PC-3 (cell line): ENCODE results near the gene LTBP1. TPM values are rescaled to one million over a fixed set of nuclear protein-coding genes. Genes with fewer than 3 reads are reported as not detected.

Experiments
- ATAC-seq: fragments of 200-7000 bp; cut with Tn5 transposase; 2 replicates; pipeline ENCODE4 v1.9.1; 2020; ENCODE audit warnings: mild to moderate bottlenecking, moderate library complexity
- BruUV-seq: library from RNA; stranded (reverse); fragments of 400-500 nt; replicated peaks from 2 replicates; lab custom pipeline; 2021; lab: Mats Ljungman, UMichigan
- CTCF ChIA-PET: fragments of 300-600 bp; sonication (Branson Sonifier 250); formaldehyde crosslinking; loops from one replicate; lab custom pipeline; 2022; ENCODE audit warnings: antibody characterized with exemption; lab: Charles Lee
- POLR2A ChIA-PET: fragments of 300-600 bp; sonication (Branson Sonifier 250); formaldehyde crosslinking; loops from one replicate; lab custom pipeline; 2022; ENCODE audit warnings: antibody characterized with exemption; ENCODE audit not compliant: unreplicated experiment; lab: Charles Lee
- DNase-seq: peaks from one replicate; pipeline ENCODE4 v3.0.0-alpha.2; 2015
- H2AFZ ChIP-seq: fragments of 300-600 bp; sonication (generic); 2 replicates; pipeline ENCODE4 v1.6.0; 2016; ENCODE audit warnings: antibody characterized with exemption, low read length
- H3F3A ChIP-seq: fragments of 300-600 bp; sonication (generic); one replicate; pipeline ENCODE4 v1.6.0; 2017; ENCODE audit warnings: antibody characterized with exemption, low read length, control low read depth, mild to moderate bottlenecking; ENCODE audit not compliant: unreplicated experiment
- H3K27ac ChIP-seq: fragments of 300-600 bp; sonication (generic); 2 replicates; pipeline ENCODE4 v1.5.1; 2016; ENCODE audit warnings: mild to moderate bottlenecking, low read length
- H3K27me3 ChIP-seq: fragments of 300-600 bp; sonication (generic); 2 replicates; pipeline ENCODE4 v1.6.1; 2016; ENCODE audit warnings: low read length, mixed read lengths
- H3K36me3 ChIP-seq: fragments of 300-600 bp; sonication (generic); 2 replicates; pipeline ENCODE4 v1.6.1; 2016; ENCODE audit warnings: low read depth, mixed run types, low read length, mixed read lengths
- H3K4me1 ChIP-seq: fragments of 300-600 bp; sonication (generic); 2 replicates; pipeline ENCODE4 v1.5.1; 2016; ENCODE audit warnings: low read length; ENCODE audit not compliant: insufficient read depth
- H3K4me2 ChIP-seq: fragments of 300-600 bp; sonication (generic); 2 replicates; pipeline ENCODE4 v1.6.0; 2016; ENCODE audit warnings: low read length
- H3K4me3 ChIP-seq: fragments of 300-600 bp; sonication (generic); 2 replicates; pipeline ENCODE4 v1.5.1; 2016; ENCODE audit warnings: mild to moderate bottlenecking, low read length, mixed read lengths
- H3K79me2 ChIP-seq: fragments of 300-600 bp; sonication (generic); 2 replicates; pipeline ENCODE4 v1.6.1; 2017; ENCODE audit warnings: low read length, mixed read lengths
- H3K9ac ChIP-seq: fragments of 300-600 bp; sonication (generic); 2 replicates; pipeline ENCODE4 v1.6.0; 2016; ENCODE audit warnings: mild to moderate bottlenecking, low read length
- H3K9me2 ChIP-seq: fragments of 300-600 bp; sonication (generic); replicated peaks from 2 replicates; pipeline ENCODE4 v1.6.1; 2016; ENCODE audit warnings: mixed run types, low read length, mixed read lengths
- H3K9me3 ChIP-seq: fragments of 300-600 bp; sonication (generic); 2 replicates; pipeline ENCODE4 v1.6.1; 2016; ENCODE audit warnings: low read length, mixed read lengths
- H4K20me1 ChIP-seq: fragments of 300-600 bp; sonication (generic); 2 replicates; pipeline ENCODE4 v1.6.1; 2016; ENCODE audit warnings: low read length, mixed read lengths
- CTCF ChIP-seq: fragments of 300-600 bp; sonication (generic); conservative IDR thresholded peaks from 2 replicates; pipeline ENCODE4 v1.5.1; 2017; ENCODE audit warnings: antibody characterized with exemption, low read depth, mild to moderate bottlenecking, low read length
- EZH2 ChIP-seq: fragments of 300-600 bp; sonication (generic); IDR thresholded peaks from one replicate; pipeline ENCODE4 v1.6.1; 2017; ENCODE audit warnings: antibody characterized with exemption, mild to moderate bottlenecking, low read length; ENCODE audit not compliant: unreplicated experiment
- EZH2phosphoT487 ChIP-seq: fragments of 300-600 bp; sonication (generic); IDR thresholded peaks from 2 replicates; pipeline ENCODE4 v1.6.1; 2018; ENCODE audit warnings: mild to moderate bottlenecking, antibody characterized with exemption, low read length, borderline replicate concordance
- intact Hi-C: fragments of 100-400 bp; cut with micrococcal nuclease; formaldehyde crosslinking; loops from 2 replicates; pipeline ENCODE4 v1.9.0; 2023
- total RNA-seq: library from RNA; depleted of rRNA; stranded (reverse); fragments of >200 nt; gene quantifications from 2 replicates; pipeline ENCODE4 v1.2.3, GENCODE V29; 2014

Gene LTBP1
- total RNA-seq, 1 experiment from 2014 or later = 45.9 TPM

- no peaks in the 10 kb centered on the region for H3K36me3 ChIP-seq
- no peaks in the 10 kb centered on the region for H3F3A ChIP-seq
- no peak overlapping the region for H2AFZ ChIP-seq
- no peaks in the 10 kb centered on the region for H3K4me1 ChIP-seq
- no peak overlapping the region for H3K4me2 ChIP-seq
- H3K27ac ChIP-seq = no peak overlapping the region
- H3K79me2 ChIP-seq = no peaks in the 10 kb centered on the region
- BruUV-seq = no TSS peak
- no peaks in the 10 kb centered on the region for H3K9me2 ChIP-seq
- no peaks in the 10 kb centered on the region for H4K20me1 ChIP-seq
- no peak overlapping the region for H3K9ac ChIP-seq
- H3K9me3 ChIP-seq = no peaks in the 10 kb centered on the region
- DNase-seq (no peak), ATAC-seq (no peak)
- no peaks in the 10 kb centered on the region for H3K27me3 ChIP-seq
- intact Hi-C loops = no loop called here
- ChIA-PET POLR2A (no interaction called here), CTCF (interaction anchor here (0.6 kb wide), 3 partner anchors 14 to 203 kb away, joined by 3 to 4 read pairs (median 4); no protein-coding TSS in a partner anchor)
- TF ChIP-seq EZH2 (no peak), EZH2phosphoT487 (no peak), CTCF (no peak)
- no peak overlapping the region for H3K4me3 ChIP-seq
Observed at GRCh38 chr2:33380719-33381118, 434.0 kb downstream of the LTBP1 start.

- no peaks in the 10 kb centered on the region for H3K9me2 ChIP-seq
- no peaks in the 10 kb centered on the region for H3K4me1 ChIP-seq
- no peaks in the 10 kb centered on the region for H3K27me3 ChIP-seq
- no peak overlapping the region for H3K4me2 ChIP-seq
- H3K9me3 ChIP-seq = no peaks in the 10 kb centered on the region
- no TSS peak for BruUV-seq
- intact Hi-C loops = no loop called here
- no peak overlapping the region for H3K4me3 ChIP-seq
- H2AFZ ChIP-seq = no peak overlapping the region
- H3K36me3 ChIP-seq = no peaks in the 10 kb centered on the region
- no peak overlapping the region for H3K9ac ChIP-seq
- ATAC-seq = no peak
- ChIA-PET CTCF (no interaction called here), POLR2A (no interaction called here)
- TF ChIP-seq EZH2 (no peak), CTCF (no peak), EZH2phosphoT487 (no peak)
- no peak overlapping the region for H3K27ac ChIP-seq
- no peaks in the 10 kb centered on the region for H4K20me1 ChIP-seq
- H3F3A ChIP-seq = no peaks in the 10 kb centered on the region
- no peaks in the 10 kb centered on the region for H3K79me2 ChIP-seq
- no peak for DNase-seq
Observed at GRCh38 chr2:33381301-33381858, 434.6 kb downstream of the LTBP1 start.

- ChIA-PET CTCF (no interaction called here), POLR2A (no interaction called here)
- ATAC-seq (no peak), DNase-seq (no peak)
- no peak for TF ChIP-seq CTCF
- TF ChIP-seq EZH2phosphoT487 = no peak
- TF ChIP-seq EZH2 = no peak
- no peaks in the 10 kb centered on the region for H3K4me1 ChIP-seq
- no peaks in the 10 kb centered on the region for H3K36me3 ChIP-seq
- H3K4me2 ChIP-seq = no peak overlapping the region
- no peak overlapping the region for H3K27ac ChIP-seq
- no peak overlapping the region for H2AFZ ChIP-seq
- H3K9ac ChIP-seq = no peak overlapping the region
- no peaks in the 10 kb centered on the region for H3K79me2 ChIP-seq
- H3K9me2 ChIP-seq = no peaks in the 10 kb centered on the region
- H3K4me3 ChIP-seq = no peak overlapping the region
- H4K20me1 ChIP-seq = no peaks in the 10 kb centered on the region
- intact Hi-C loops = no loop called here
- no TSS peak for BruUV-seq
- H3F3A ChIP-seq = no peaks in the 10 kb centered on the region
- H3K27me3 ChIP-seq = no peaks in the 10 kb centered on the region
- no peaks in the 10 kb centered on the region for H3K9me3 ChIP-seq
Observed at GRCh38 chr2:33383855-33384598, 437.3 kb downstream of the LTBP1 start.
